H54 (cell line): ENCODE results near the gene GPRIN3.

Experiments used
- DNase-seq: peaks from one replicate; pipeline ENCODE4 v3.0.0; 2011; ENCODE audit warnings: low spot score, mixed read lengths; ENCODE audit not compliant: insufficient read length
- FAIRE-seq: peaks from 3 replicates; lab custom pipeline; 2011; peaks lifted over from hg19 to GRCh38; lab: Jason Lieb, UNC
- POLR2A ChIP-seq: IDR thresholded peaks from 2 replicates; pipeline ENCODE4 v1.6.1; 2011; ENCODE audit warnings: low read depth, mild to moderate bottlenecking, low read length

GPRIN3 gene

DNA sequence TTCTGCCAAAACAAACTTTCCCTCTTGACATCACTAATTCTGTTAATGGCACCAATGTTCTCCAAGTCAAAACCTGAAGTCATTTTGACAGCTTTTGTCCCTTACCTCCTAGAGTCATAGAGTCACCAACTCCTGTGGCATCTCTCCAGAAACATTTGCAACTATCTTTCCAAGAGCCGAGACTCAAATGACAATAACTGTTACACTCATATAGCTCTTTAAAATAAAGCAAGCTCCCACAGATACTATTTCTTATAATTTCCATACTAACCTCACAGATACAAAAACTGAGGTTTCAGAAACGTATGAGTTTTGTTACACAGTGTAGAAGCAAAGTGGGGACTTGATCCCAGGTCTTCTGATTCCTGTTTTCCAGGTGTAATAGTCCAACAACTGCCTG is 18.3 kb downstream of the GPRIN3 start:
- FAIRE-seq (no peak), DNase-seq (no peak)
- TF ChIP-seq POLR2A = no peak

DNA sequence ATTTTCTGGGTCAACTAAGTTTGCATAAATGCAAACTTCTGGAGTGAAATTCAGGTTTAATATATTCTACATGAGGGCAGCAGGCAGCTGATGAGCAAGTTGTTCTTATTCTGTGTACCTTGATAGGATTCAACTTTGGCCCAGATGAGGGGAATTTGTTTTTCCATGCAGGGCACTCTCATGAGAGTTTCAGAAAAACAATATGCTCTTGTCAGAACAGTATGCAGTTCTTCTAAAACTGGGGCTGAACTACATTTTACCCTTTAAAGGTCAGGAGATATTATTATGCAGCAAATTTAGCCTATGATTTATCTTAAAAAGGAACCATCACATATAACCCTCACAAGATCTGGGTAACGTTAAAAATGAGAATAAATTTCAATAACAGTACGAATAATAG is 19.2 kb downstream of the GPRIN3 start:
- no peak for DNase-seq
- FAIRE-seq = no peak
- TF ChIP-seq POLR2A = no peak

DNA sequence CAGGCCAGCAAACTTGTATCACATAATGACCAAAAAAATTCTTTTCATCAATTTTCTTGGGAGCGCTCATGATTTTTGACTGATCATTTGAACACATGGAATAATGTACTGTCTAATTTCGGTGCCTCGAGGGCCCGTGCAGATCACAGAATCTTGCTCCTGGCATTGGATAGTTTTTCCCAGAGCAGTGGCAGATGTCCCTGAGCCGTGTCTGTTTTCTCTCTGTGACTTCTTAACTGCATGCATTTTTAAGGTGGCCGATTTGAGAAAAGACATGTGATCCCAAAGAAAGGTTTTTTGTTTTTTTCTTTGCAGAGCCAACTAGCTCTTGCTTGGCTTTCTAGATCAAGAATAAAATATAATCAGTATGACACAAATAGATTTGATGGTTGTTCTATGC is 19.7 kb downstream of the GPRIN3 start:
- no peak for TF ChIP-seq POLR2A
- DNase-seq = no peak
- no peak for FAIRE-seq

DNA sequence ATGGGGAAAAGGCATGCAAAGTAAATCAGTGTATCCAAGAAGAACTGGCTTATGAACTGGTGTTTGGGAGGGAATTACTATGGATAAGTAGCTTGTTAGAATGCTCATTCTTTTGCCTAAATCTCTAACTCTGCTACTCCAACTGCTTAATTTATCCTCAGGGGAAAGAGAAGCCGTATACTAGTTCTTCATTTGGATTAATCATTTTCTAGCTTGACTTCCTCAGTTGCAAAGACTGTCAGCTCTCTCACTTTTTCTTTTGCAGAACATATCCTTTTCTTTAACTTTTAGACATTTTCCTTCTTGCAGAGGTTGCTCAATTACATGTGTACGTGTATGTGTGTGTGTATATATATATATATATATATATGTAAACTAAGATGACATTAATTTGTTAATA is 21.9 kb downstream of the GPRIN3 start:
- DNase-seq (no peak), FAIRE-seq (no peak)
- TF ChIP-seq POLR2A = no peak

DNA sequence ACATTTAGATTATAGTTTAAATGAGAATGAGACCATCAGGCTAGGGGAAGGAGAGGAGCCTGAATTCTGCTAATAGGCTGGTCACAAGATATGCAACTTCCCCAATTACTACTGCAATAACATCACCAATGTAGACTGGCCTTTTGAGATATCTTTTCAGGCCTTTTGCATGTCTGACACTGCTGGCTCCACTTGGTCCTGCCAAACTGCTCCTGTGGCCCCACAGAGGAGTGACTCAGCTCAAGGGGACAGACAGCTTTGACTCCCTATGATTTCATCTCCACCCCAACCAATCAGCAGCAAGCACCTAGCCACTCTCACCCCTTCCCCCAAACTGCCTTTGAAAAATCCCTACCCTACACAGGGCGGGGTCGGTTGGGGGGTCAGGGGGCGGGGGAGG is 22.8 kb downstream of the GPRIN3 start:
- DNase-seq (no peak), FAIRE-seq (no peak)
- no peak for TF ChIP-seq POLR2A

DNA sequence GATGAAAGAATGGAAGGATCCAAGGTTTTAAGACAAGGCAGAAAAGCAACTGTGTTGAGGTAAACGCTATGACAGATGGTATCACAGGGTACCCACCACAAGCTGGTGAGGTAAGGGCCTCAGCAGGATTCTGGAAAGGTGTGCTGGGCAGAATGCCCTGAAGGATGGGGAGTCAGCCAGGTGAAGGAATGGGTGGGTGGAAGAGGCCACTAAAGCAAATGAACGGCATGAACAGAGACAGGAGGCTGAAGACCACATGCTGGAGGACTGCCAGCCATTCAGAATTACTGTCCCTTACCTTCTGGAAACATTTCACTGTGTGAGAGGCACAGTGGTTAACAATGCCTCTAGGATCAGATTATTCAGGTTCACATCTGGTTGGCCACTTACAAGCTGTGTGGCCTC is 23.6 kb downstream of the GPRIN3 start:
- FAIRE-seq (no peak), DNase-seq (no peak)
- TF ChIP-seq POLR2A = no peak

DNA sequence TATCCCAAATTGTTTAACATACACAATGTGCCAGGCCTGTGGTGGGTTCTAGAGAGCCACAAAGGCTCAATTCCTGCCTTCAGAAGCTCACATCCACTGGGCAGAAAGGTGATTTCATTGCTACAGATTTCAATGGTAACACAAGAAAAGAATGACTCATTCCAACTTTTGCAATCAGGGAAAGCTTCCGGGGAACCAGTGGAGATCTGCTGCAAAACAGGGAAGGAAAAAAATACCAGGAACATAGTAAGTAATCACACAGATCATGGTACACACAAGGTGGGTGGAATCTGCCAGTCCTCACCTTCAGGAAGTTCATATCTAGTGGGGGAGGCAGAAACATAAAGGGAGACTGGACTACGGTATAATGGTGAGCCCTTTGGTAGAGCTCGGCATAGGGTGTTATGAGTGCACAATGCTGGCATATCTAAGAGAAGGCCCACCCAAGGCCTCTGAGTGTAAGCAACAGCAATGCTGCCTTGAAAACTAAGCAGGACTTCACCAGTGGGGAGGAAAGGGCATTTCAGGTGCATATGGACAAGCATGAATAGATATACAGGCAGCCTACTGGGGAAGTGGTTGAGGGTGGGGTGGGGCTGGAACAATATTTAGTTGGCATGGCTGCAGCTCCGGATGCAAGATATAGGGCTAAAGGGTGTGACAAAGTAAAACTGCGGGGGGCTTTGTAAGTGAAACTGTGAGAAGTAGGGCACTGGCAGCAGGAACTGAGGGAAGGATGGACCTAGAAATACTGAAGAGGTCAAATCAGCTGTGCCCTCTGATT is 24.2 kb downstream of the GPRIN3 start:
- no peak for DNase-seq
- no peak for FAIRE-seq
- no peak for TF ChIP-seq POLR2A

DNA sequence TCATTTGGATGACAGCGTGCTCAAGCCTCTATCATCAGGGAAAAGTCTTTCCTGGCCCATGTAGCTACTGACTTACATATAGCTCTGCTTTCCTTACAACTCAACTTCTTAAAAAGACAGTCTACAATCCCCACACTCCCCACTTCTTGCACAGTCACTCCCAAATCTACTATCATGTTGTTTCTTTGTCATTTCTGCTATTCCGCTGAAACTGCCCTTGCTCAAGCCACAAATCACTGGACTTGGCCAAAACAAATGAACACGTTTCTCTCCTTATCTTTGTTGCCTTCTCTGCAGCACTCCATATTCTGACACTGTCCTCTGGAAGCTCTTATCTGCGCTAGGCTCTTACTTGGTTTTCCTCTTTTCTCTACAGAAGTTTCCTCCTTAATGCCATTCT is 28.2 kb downstream of the GPRIN3 start:
- TF ChIP-seq POLR2A = no peak
- DNase-seq (no peak), FAIRE-seq (no peak)

DNA sequence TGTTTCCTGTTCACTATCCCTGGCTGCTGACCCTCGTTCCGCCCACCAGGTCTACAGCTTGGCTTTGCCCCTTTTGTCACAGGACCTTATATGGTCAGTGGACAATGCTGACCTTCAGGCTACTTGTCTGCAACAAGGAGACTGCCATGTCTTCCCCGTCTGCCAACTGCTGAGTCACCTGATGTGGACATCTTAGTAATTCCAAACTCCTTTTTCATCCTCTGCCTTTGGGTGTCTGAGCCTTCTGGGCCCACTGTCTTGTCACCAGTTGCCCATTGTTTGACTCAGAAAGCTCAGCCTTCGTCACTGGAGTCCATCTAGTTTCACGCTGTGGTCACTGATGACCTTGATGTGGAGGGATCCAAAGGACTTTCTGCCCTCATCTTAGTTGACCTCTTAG is 30.2 kb downstream of the GPRIN3 start:
- no peak for TF ChIP-seq POLR2A
- FAIRE-seq = no peak
- DNase-seq = no peak

DNA sequence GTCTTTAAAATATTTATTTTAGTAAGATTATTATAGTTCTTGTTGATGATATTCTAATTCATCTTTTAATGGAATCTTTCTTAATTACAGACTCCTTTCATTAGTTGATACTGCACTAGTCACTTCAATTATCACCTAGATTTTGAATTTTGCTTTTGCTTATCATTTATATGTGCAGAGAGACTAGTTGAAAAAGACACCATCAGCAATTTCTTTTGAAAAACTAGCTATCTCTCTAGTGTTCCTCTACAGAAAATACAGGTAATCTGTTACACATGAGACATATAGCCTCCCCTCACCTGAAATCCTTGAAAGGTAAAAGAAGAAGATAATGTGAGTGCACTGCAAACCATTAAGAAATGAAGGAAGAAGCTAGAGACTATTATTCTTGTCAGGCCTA is 31.3 kb downstream of the GPRIN3 start:
- DNase-seq (no peak), FAIRE-seq (no peak)
- no peak for TF ChIP-seq POLR2A

DNA sequence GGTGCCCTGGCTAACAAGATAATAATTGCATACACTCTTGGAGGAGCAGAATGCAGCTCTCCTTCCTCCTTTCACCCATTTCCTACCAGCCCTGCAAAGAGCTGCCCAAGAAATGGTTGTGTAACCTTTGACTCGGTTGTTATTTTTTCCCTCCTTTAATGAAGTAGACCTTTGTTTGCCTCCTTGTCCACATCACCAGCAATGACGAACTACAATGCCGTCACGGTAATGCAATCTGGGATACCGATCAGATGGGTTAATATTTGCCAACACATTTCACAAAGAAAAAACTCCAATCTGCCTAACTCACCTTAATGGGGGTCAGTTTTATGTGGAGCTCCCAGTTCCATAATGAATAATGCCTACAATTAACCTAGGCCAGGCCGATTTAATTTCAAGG is 32.0 kb downstream of the GPRIN3 start:
- DNase-seq (no peak), FAIRE-seq (no peak)
- no peak for TF ChIP-seq POLR2A

DNA sequence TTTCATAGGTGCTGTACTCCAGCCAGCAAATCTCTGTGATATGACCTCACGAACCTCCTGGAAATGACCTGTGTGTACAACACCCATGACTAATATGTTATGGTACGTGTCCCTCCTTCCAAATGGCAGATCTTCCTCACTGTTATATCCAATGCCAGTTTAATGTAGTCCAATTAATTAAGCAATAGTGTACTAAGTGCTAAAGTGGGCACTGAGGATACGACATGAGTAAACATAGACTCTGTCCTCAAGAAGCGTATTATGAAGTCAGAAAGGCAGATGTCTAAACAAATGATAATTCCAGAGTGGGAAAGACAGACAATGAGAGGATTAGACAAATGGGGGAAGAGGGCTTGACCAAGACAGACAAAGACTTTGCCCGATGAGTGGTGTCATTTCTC is 33.9 kb downstream of the GPRIN3 start:
- TF ChIP-seq POLR2A = no peak
- FAIRE-seq = no peak
- no peak for DNase-seq

DNA sequence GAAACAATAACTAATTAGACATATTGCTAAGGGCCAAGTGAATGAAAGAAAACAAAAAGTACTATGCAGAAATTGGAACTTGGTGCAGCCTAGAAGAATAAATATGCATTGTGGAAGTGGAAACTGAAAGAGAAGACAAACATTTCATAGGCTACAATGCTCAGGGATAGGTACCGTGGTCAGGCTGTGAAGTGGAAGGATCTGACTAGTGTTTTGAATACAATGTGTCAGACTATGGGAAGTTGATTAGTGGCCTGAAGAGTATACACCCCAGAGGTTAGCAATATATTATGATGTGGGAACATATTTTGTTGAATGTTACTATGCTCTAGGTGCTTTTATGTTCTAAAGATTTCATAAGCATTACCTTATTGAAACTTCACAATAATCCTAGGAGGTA is 36.8 kb downstream of the GPRIN3 start:
- TF ChIP-seq POLR2A = no peak
- DNase-seq (no peak), FAIRE-seq (no peak)

DNA sequence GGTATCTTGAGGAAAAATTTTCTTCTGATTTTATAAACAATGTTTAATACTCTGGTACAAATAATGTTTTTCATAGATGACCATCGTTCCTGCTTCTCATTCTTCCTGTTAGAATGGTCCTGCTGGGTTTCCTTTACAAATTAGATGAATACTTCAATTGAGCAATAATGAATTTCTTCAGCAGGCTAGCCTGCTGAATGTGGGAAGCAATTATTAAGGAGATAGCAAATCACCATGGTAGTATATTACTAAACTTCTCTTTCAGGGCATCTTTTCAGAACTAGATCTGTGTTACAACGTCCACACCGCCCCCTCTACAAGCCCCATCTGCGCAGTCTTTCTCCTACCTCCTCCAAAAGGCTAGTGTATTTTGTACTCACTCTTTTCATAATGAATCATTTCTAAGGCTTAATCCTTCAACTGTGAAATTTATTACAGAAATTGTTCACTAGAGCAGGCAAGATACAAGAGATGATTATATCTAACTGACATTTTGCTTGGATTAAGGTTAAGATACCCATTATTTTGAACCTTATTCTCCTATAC is 38.4 kb downstream of the GPRIN3 start:
- FAIRE-seq = no peak

DNA sequence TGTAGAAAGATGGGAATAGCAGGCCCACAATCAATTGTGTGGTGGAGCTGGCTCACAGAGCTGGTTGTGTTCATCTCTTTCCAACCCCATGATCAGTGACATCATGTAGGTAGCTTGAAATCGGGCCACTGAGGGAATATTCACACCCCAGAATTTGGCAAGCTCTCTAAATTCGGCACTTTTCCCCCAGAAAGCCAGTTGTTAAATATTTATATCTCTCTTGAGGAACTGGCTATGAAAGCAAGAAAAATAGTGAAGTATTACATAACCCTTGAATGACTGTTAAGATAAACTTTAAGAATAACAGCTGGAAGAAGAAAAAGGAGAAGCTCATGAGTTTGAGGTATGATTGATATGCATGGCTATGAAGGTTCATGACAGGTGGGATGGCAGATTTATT is 38.9 kb downstream of the GPRIN3 start:
- DNase-seq (no peak), FAIRE-seq (no peak)
- no peak for TF ChIP-seq POLR2A

More for the DNA sequence above, 38.4 kb downstream of the GPRIN3 start:
- no peak for DNase-seq
- no peak for TF ChIP-seq POLR2A

DNA sequence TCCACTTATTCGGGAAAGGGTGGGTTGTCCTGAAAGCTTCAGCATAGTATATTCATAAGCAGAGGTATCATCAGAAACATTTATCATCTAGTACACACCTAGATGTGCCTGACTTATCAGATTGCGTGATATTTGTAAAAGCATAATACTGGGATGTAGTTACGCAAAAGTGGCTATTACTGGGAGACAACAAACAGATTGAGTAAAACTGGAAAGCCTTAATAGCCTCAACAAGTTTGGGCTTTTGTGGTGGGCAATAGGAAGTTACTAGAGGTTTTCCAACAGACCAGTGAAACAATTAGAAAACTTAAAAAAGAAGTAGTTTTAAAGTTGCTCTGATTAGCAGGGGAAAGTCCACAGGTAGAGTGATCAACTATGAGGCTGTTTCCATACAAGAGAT is 39.8 kb downstream of the GPRIN3 start:
- FAIRE-seq (no peak), DNase-seq (no peak)
- no peak for TF ChIP-seq POLR2A
